ENCODE measurements around the gene STYX.
A peak's percentile ranks its signal among the peaks of the same experiment; 100 is the strongest.

GRCh38 chr14:52801014-52801712 is 71.2 kb downstream of the STYX start:
- TF ChIP-seq CTCF (IDR thresholded peaks at IDR 0.05) (no peak), POLR2AphosphoS5 (IDR thresholded peaks at IDR 0.05) (peak in 1 of 3 donors; percentile 8), POLR2A (IDR thresholded peaks at IDR 0.05) (no peak)

All from transverse colon (tissue), 4 donors.